A549 (cell line): ENCODE results near the gene PCSK6.

Experiments
- CBX2 ChIP-seq: fragments of 200-600 bp; sonication (generic); IDR thresholded peaks from 2 replicates; pipeline ENCODE4 v1.6.1; 2016; ENCODE audit warnings: low read depth, mild to moderate bottlenecking, borderline replicate concordance
- CEBPB ChIP-seq, 2 experiments: fragments of >200 bp in 1 of 2; sonication (Bioruptor Twin) in 1 of 2; formaldehyde crosslinking in 1 of 2; IDR thresholded peaks; 2 replicates each; pipeline ENCODE4 v1.6.1; 2012 to 2016
- CHD4 ChIP-seq: fragments of 200-600 bp; sonication (generic); IDR thresholded peaks from 2 replicates; pipeline ENCODE4 v1.6.1; 2016; ENCODE audit warnings: antibody characterized with exemption, mild to moderate bottlenecking, borderline replicate concordance
- CTCF ChIP-seq: fragments of >200 bp; sonication (Bioruptor Twin); formaldehyde crosslinking; IDR thresholded peaks from 3 replicates; pipeline ENCODE4 v1.5.1; 2016
- EP300 ChIP-seq, 2 experiments: fragments of >200 bp; sonication (Bioruptor Twin); formaldehyde crosslinking; IDR thresholded peaks; 2 replicates in 1 of 2; 3 replicates in 1 of 2; pipeline ENCODE4 v1.6.1; 2016 to 2017
- HOXB13 ChIP-seq: fragments of 250-450 bp; sonication (Bioruptor Pico); IDR thresholded peaks from 2 replicates; pipeline ENCODE4 v1.5.0; 2020; ENCODE audit warnings: low read depth, mild to moderate bottlenecking, moderate library complexity
- MAFK ChIP-seq: fragments of 450-650 bp; IDR thresholded peaks from 2 replicates; pipeline ENCODE4 v1.6.1; 2014; ENCODE audit not compliant: partially characterized antibody
- MAX ChIP-seq: IDR thresholded peaks from 2 replicates; pipeline ENCODE4 v1.6.1; 2012
- POLR2A ChIP-seq: IDR thresholded peaks from 2 replicates; pipeline ENCODE4 v1.6.1; 2012; ENCODE audit warnings: mild to moderate bottlenecking, low read length
- RARB ChIP-seq: fragments of 250-450 bp; sonication (Bioruptor Pico); IDR thresholded peaks from 2 replicates; pipeline ENCODE4 v1.8.0; 2021; ENCODE audit warnings: mild to moderate bottlenecking, moderate library complexity
- REST ChIP-seq: fragments of 200-600 bp; sonication (generic); IDR thresholded peaks from 2 replicates; pipeline ENCODE4 v1.6.1; 2016; ENCODE audit warnings: antibody characterized with exemption, mild to moderate bottlenecking, moderate library complexity
- SMC3 ChIP-seq: fragments of >200 bp; sonication (Bioruptor Twin); formaldehyde crosslinking; IDR thresholded peaks from 3 replicates; pipeline ENCODE4 v1.6.1; 2018; ENCODE audit warnings: inconsistent platforms
- TP53 ChIP-seq: fragments of 250-450 bp; sonication (Bioruptor Pico); IDR thresholded peaks from 2 replicates; pipeline ENCODE4 v1.5.0; 2021; ENCODE audit warnings: mild to moderate bottlenecking, moderate library complexity
- ZFP36 ChIP-seq: fragments of 450-650 bp; IDR thresholded peaks from 2 replicates; pipeline ENCODE4 v1.6.1; 2014; ENCODE audit warnings: borderline replicate concordance; ENCODE audit not compliant: partially characterized antibody

- no peak for TF ChIP-seq ZFP36
- TF ChIP-seq REST: no peak
- TF ChIP-seq RARB (CRISPR knock-in tag): no peak
- TF ChIP-seq CHD4: no peak
- TF ChIP-seq CTCF: no peak
- TF ChIP-seq HOXB13 (CRISPR knock-in tag): no peak
- TF ChIP-seq TP53 (CRISPR knock-in tag): no peak
- no peak for TF ChIP-seq MAX
- TF ChIP-seq EP300 (IDR thresholded peaks at IDR 0.05): no peak
- no peak for TF ChIP-seq SMC3
- TF ChIP-seq CBX2: no peak
- no peak for TF ChIP-seq CEBPB (IDR thresholded peaks at IDR 0.05)
- TF ChIP-seq POLR2A: no peak
- no peak for TF ChIP-seq MAFK
Measured at GRCh38 chr15:101411085-101411484, 78.4 kb downstream of the PCSK6 start.
